Upper lobe of right lung (tissue), 1 donor: ENCODE results near the gene HCN3. TPM values are rescaled to one million over a fixed set of nuclear protein-coding genes. Genes with fewer than 3 reads are reported as not detected.
A peak's percentile ranks its signal among the peaks of the same experiment; 100 is the strongest.

Experiments used
- ATAC-seq: fragments of 200-7000 bp; cut with Tn5 transposase; one replicate; pipeline ENCODE4 v1.9.1; 2020; ENCODE audit warnings: mild to moderate bottlenecking, moderate library complexity
- DNase-seq: peaks from one replicate; pipeline ENCODE4 v3.0.0-alpha.2; 2020
- H3K27ac ChIP-seq: fragments of 200-600 bp; one replicate; pipeline ENCODE4 v1.8.0; 2022
- H3K27me3 ChIP-seq: fragments of 200-600 bp; one replicate; pipeline ENCODE4 v1.8.0; 2022; ENCODE audit warnings: mild to moderate bottlenecking
- H3K36me3 ChIP-seq: fragments of 200-600 bp; one replicate; pipeline ENCODE4 v1.8.0; 2022
- H3K4me1 ChIP-seq: fragments of 200-600 bp; one replicate; pipeline ENCODE4 v1.8.0; 2022
- H3K4me3 ChIP-seq: fragments of 200-600 bp; one replicate; pipeline ENCODE4 v1.8.0; 2022; ENCODE audit warnings: mild to moderate bottlenecking
- H3K9me3 ChIP-seq: fragments of 200-600 bp; one replicate; pipeline ENCODE4 v1.8.0; 2022
- CTCF ChIP-seq: fragments of 200-600 bp; IDR thresholded peaks from one replicate; pipeline ENCODE4 v1.8.0; 2022; ENCODE audit warnings: antibody characterized with exemption
- intact Hi-C: fragments of 100-400 bp; cut with DNase I; formaldehyde crosslinking; loops from one replicate; pipeline ENCODE4 v1.11.0; 2022
- total RNA-seq: library from RNA; stranded (reverse); fragmentation: NEBNext Ultra II Directional; extraction: Animal tissue kit (Norgen Biotek cat#: 25700); gene quantifications from one replicate; pipeline ENCODE4 v1.2.1, GENCODE V29; 2021
- donor health status: DM: no; HTN: yes; CAD: no; lungs with severe emphysema.

Gene HCN3
- total RNA-seq, 1 donor from 2014 or later = 2.6 TPM

DNA sequence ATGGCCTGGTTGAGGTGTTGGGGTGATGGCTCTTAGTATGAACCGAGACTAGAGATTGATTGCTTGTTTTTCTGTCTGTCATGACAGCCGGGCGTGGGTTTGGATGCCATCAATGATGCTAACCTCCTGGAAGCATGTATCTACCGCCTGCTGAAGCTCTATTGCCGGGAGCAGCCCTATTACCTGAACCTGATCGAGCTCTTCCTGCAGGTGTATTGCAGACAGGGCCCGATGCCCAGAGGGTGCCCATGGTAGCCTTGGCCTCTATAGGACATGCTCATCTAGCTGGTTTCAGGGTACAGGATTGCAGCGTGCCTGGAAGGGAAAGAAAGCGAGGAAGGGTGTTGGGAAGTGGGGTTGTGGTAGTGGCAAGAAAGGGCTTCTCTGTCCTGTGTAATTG is 40.8 kb downstream of the HCN3 start:
- DNase-seq (no peak), ATAC-seq (no peak)
- intact Hi-C loops = no loop called here

GRCh38 chr1:155319536-155319935 is 42.3 kb downstream of the HCN3 start:
- no peak overlapping the region for H3K27ac ChIP-seq
- ATAC-seq = no peak

More for the DNA sequence above, 40.8 kb downstream of the HCN3 start:
- Histone ChIP-seq H3K36me3 (peaks cover 58% of the 10 kb centered on the region), H3K4me1 (peaks cover 26% of the 10 kb centered on the region), H3K27me3 (no peaks in the 10 kb centered on the region), H3K9me3 (no peaks in the 10 kb centered on the region), H3K4me3 (no peak overlapping the region), H3K27ac (no peak overlapping the region)
- no peak for TF ChIP-seq CTCF

GRCh38 chr1:155320252-155320651 is 43.0 kb downstream of the HCN3 start:
- H3K4me3 ChIP-seq = peak overlapping the region; percentile 76
- intact Hi-C loops = loop anchor here (10.0 kb wide), 1 partner anchor 65 kb away; the partner anchor contains the start of gene ENTREP3
- peaks cover 38% of the 10 kb centered on the region for H3K36me3 ChIP-seq
- TF ChIP-seq CTCF = no peak
- H3K4me1 ChIP-seq = peaks cover 29% of the 10 kb centered on the region
- H3K9me3 ChIP-seq = no peaks in the 10 kb centered on the region
- DNase-seq = no peak
- ATAC-seq = no peak
- H3K27ac ChIP-seq = peak overlapping the region; percentile 51
- H3K27me3 ChIP-seq = no peaks in the 10 kb centered on the region

More at GRCh38 chr1:155319536-155319935, 42.3 kb downstream of the HCN3 start:
- Histone ChIP-seq H3K9me3 (no peaks in the 10 kb centered on the region), H3K27me3 (no peaks in the 10 kb centered on the region), H3K4me3 (no peak overlapping the region), H3K36me3 (peaks cover 44% of the 10 kb centered on the region), H3K4me1 (peaks cover 26% of the 10 kb centered on the region)
- intact Hi-C loops = no loop called here
- DNase-seq = no peak
- no peak for TF ChIP-seq CTCF

DNA sequence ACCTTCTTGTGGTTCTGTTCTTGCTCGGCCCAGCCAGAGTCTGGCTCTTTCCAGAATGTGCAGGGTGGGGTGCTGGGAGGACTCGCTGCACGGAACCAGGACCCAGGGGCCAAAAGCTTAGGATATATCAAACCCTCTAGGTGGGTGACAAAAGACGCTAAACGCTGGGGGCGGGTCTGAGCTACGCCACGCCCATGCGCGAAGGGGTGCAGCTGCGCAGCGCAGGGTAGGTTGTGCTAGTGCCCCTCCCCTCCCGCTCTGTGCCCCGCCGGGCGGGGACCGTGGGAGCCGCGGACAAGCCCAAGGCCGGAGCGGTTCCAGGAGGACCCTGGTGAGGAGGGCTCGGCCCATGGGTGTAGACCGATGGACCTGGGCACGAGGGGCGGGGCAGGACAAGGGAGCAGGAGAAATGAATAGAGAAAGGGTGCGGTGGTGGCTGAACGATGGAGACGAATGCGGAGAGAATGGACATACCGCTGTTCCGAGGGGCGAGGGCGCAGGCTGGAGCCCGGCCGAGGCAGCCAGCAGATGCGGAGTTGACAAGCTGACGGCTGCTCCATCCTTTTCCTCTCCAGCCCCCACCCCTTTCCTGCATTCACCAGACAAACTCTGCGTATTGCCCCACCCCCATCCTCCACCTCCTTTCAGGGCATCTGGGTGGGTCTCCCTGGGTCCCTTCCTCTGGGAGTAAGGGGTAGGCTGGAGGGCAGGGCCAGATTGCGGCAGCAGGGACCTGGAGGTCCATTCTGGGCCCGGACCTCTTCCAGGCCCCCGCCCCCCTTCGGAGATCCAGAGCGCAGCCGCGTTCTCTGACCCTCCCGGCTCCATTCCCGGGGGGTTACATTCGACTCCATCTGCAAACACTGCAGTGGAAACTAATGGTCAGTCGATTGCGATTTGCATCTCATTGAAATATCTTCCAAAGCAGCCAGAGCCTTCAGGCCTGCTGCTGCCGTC is 43.7 kb downstream of the HCN3 start, which contains the start of gene RUSC1:
TSS of gene RUSC1 (plus strand) at position 234 of the 957 bp plus-strand sequence. CDS start 880 bp downstream, outside the sequence.
- peak within 1 kb of the TSS; percentile 76 for H3K4me3 ChIP-seq
- ATAC-seq (peak; percentile 2), DNase-seq (peak; percentile 86)
- peaks cover 34% of the 10 kb centered on the region for H3K36me3 ChIP-seq
- intact Hi-C loops = loop anchor here (10.0 kb wide), 1 partner anchor 66 kb away; the partner anchor contains the start of gene ENTREP3
- no peak for TF ChIP-seq CTCF
- H3K27me3 ChIP-seq = no peaks in the 10 kb centered on the region
- H3K9me3 ChIP-seq = no peaks in the 10 kb centered on the region
- H3K4me1 ChIP-seq = peaks cover 36% of the 10 kb centered on the region
- H3K27ac ChIP-seq = peak within 1 kb of the TSS; percentile 51

DNA sequence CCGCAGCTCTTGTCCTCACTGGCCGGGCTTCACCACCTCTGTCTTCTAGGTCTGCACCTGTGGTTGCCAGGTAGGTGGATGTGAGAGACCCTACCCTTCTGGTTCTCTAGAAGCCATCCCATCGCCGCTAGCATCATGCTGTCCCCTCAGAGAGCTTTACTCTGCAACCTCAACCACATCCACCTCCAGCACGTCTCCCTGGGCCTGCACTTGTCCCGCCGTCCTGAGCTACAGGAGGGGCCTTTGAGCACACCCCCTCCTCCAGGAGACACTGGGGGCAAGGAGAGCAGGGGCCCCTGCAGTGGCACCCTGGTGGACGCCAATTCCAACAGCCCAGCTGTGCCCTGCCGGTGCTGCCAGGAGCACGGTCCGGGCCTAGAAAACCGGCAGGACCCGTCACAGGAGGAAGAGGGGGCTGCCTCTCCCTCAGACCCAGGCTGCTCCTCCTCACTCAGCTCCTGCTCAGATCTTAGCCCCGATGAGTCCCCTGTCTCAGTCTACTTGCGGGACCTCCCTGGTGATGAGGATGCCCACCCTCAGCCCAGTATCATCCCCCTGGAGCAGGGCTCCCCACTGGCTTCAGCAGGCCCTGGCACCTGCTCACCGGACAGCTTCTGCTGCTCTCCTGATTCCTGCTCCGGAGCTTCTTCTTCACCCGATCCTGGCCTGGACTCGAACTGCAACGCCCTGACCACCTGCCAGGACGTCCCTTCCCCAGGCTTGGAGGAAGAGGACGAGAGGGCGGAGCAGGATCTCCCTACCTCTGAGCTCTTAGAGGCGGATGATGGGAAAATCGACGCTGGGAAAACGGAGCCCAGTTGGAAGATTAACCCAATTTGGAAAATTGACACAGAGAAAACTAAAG is 44.6 kb downstream of the HCN3 start:
- no peaks in the 10 kb centered on the region for H3K27me3 ChIP-seq
- TF ChIP-seq CTCF = no peak
- peak overlapping the region; percentile 76 for H3K4me3 ChIP-seq
- ATAC-seq (no peak), DNase-seq (no peak)
- H3K9me3 ChIP-seq = no peaks in the 10 kb centered on the region
- H3K36me3 ChIP-seq = peaks cover 31% of the 10 kb centered on the region
- peaks cover 36% of the 10 kb centered on the region for H3K4me1 ChIP-seq
- intact Hi-C loops = loop anchor here (10.0 kb wide), 1 partner anchor 67 kb away; the partner anchor contains the start of gene ENTREP3
- no peak overlapping the region for H3K27ac ChIP-seq
